GM21526 (cell line): Measurements from ENCODE around the gene STXBP5.
"Not testable (repeated sequence)": the region's sequence is repeated elsewhere in the genome, so short reads cannot be mapped to it uniquely, and the experiment has no call there.

Experiments used
- ATAC-seq: cut with Tn5 transposase; IDR thresholded peaks from one replicate; pipeline ENCODE4 v1.9.1; 2021; ENCODE audit warnings: moderate library complexity; ENCODE audit not compliant: unreplicated experiment, low FRiP score

Gene STXBP5

GRCh38 chr6:147234685-147235084 is 30.5 kb downstream of the STXBP5 start:
- no peak for ATAC-seq

GRCh38 chr6:147238164-147238563 is 33.9 kb downstream of the STXBP5 start:
- no peak for ATAC-seq

- ATAC-seq, result no peak
Measured at GRCh38 chr6:147238906-147239305, 34.7 kb downstream of the STXBP5 start.

GRCh38 chr6:147244832-147245231 is 40.6 kb downstream of the STXBP5 start:
- no peak for ATAC-seq

- ATAC-seq, result no peak
Measured at GRCh38 chr6:147245693-147246092, 41.5 kb downstream of the STXBP5 start.

GRCh38 chr6:147246853-147247635 is 42.8 kb downstream of the STXBP5 start:
- no peak for ATAC-seq

- ATAC-seq, result no peak
Measured at GRCh38 chr6:147248859-147249258, 44.6 kb downstream of the STXBP5 start.

- no peak for ATAC-seq
Measured at GRCh38 chr6:147251072-147251471, 46.9 kb downstream of the STXBP5 start.

- ATAC-seq, result not testable (repeated sequence)
Measured at GRCh38 chr6:147254929-147255473, 50.8 kb downstream of the STXBP5 start.

- ATAC-seq, result no peak
Measured at GRCh38 chr6:147255948-147256674, 51.9 kb downstream of the STXBP5 start.

GRCh38 chr6:147257760-147258159 is 53.5 kb downstream of the STXBP5 start:
- ATAC-seq, result no peak

- no peak for ATAC-seq
Measured at GRCh38 chr6:147260091-147260490, 55.9 kb downstream of the STXBP5 start.

- no peak for ATAC-seq
Measured at GRCh38 chr6:147262946-147263345, 58.7 kb downstream of the STXBP5 start.

GRCh38 chr6:147266821-147267220 is 62.6 kb downstream of the STXBP5 start:
- ATAC-seq, result no peak

- no peak for ATAC-seq
Measured at GRCh38 chr6:147267658-147268057, 63.4 kb downstream of the STXBP5 start.

GRCh38 chr6:147268254-147268653 is 64.0 kb downstream of the STXBP5 start:
- ATAC-seq, result no peak

- no peak for ATAC-seq
Measured at GRCh38 chr6:147274012-147274411, 69.8 kb downstream of the STXBP5 start.

- no peak for ATAC-seq
Measured at GRCh38 chr6:147274776-147275175, 70.6 kb downstream of the STXBP5 start.

GRCh38 chr6:147278891-147279290 is 74.7 kb downstream of the STXBP5 start:
- ATAC-seq, result no peak

GRCh38 chr6:147279427-147279826 is 75.2 kb downstream of the STXBP5 start:
- no peak for ATAC-seq

GRCh38 chr6:147281895-147282565 is 77.8 kb downstream of the STXBP5 start:
- no peak for ATAC-seq
